GM12892 (cell line): ENCODE data around the gene ERO1A.

ENCODE experiments used
- POLR2A ChIP-seq: IDR thresholded peaks from 2 replicates; pipeline ENCODE4 v1.6.1; 2011; ENCODE audit warnings: low read depth, low read length, control low read depth
- POLR2AphosphoS5 ChIP-seq: IDR thresholded peaks from 2 replicates; pipeline ENCODE4 v1.6.1; 2011; ENCODE audit warnings: low read depth, low read length, control low read depth
- TAF1 ChIP-seq: IDR thresholded peaks from 2 replicates; pipeline ENCODE4 v1.6.1; 2011; ENCODE audit warnings: low read depth, mild to moderate bottlenecking, control low read depth, low read length, borderline replicate concordance

GRCh38 chr14:52703225-52703624 is 7.9 kb upstream of the ERO1A start:
- TF ChIP-seq POLR2AphosphoS5, result no peak
- TF ChIP-seq POLR2A, result no peak
- no peak for TF ChIP-seq TAF1
